Type B pancreatic cell (in vitro differentiated cells): ENCODE data around the gene SUSD6. TPM values are rescaled to one million over a fixed set of nuclear protein-coding genes. Genes with fewer than 3 reads are reported as not detected.
"Not testable (repeated sequence)": the region's sequence is repeated elsewhere in the genome, so short reads cannot be mapped to it uniquely, and the experiment has no call there.

Experiments used
- DNase-seq: peaks from one replicate; pipeline ENCODE4 v3.0.0; 2021; ENCODE audit warnings: mixed read lengths; ENCODE audit not compliant: unreplicated experiment; ENCODE audit errors: extremely low spot score
- H3K27ac Mint-ChIP-seq: 2 replicates; pipeline ENCODE4 v1.8.0; 2021; ENCODE audit warnings: mild to moderate bottlenecking, mixed read lengths
- H3K27me3 Mint-ChIP-seq: 2 replicates; pipeline ENCODE4 v1.8.0; 2021; ENCODE audit warnings: mixed read lengths
- H3K36me3 Mint-ChIP-seq: 2 replicates; pipeline ENCODE4 v1.8.0; 2021; ENCODE audit warnings: mixed read lengths
- H3K4me1 Mint-ChIP-seq: one replicate; pipeline ENCODE4 v1.8.0; 2021; ENCODE audit warnings: mixed read lengths; ENCODE audit not compliant: unreplicated experiment
- H3K4me3 Mint-ChIP-seq: 2 replicates; pipeline ENCODE4 v1.8.0; 2021; ENCODE audit warnings: mild to moderate bottlenecking, mixed read lengths
- H3K9me3 Mint-ChIP-seq: 2 replicates; pipeline ENCODE4 v1.8.0; 2021; ENCODE audit warnings: mixed read lengths
- total RNA-seq: library from RNA; stranded (reverse); gene quantifications from 2 replicates; pipeline ENCODE4 v1.2.1, GENCODE V29; 2021; ENCODE audit warnings: low replicate concordance
- TF ChIP-seq, protein P1 (sequence below): fragments of 200-600 bp; sonication (generic); conservative IDR thresholded peaks from 2 replicates; pipeline ENCODE4 v1.5.0; 2021; ENCODE audit warnings: antibody characterized with exemption, mild to moderate bottlenecking

The SUSD6 gene
- total RNA-seq, 1 donor from 2014 or later, result 31.7 TPM

GRCh38 chr14:69637503-69638031, 26.2 kb downstream of the SUSD6 start:
- Mint-ChIP-seq H3K36me3 (peaks cover 12% of the 10 kb centered on the region), H3K4me3 (peak overlapping the region; percentile 50), H3K27ac (peak overlapping the region; percentile 89), H3K9me3 (peaks cover 15% of the 10 kb centered on the region), H3K4me1 (peaks cover 57% of the 10 kb centered on the region), H3K27me3 (no peaks in the 10 kb centered on the region)
- DNase-seq, result no peak
- TF ChIP-seq, protein P1, sequence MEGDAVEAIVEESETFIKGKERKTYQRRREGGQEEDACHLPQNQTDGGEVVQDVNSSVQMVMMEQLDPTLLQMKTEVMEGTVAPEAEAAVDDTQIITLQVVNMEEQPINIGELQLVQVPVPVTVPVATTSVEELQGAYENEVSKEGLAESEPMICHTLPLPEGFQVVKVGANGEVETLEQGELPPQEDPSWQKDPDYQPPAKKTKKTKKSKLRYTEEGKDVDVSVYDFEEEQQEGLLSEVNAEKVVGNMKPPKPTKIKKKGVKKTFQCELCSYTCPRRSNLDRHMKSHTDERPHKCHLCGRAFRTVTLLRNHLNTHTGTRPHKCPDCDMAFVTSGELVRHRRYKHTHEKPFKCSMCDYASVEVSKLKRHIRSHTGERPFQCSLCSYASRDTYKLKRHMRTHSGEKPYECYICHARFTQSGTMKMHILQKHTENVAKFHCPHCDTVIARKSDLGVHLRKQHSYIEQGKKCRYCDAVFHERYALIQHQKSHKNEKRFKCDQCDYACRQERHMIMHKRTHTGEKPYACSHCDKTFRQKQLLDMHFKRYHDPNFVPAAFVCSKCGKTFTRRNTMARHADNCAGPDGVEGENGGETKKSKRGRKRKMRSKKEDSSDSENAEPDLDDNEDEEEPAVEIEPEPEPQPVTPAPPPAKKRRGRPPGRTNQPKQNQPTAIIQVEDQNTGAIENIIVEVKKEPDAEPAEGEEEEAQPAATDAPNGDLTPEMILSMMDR, result no peak

GRCh38 chr14:69640931-69641330, 29.5 kb downstream of the SUSD6 start:
- peaks cover 38% of the 10 kb centered on the region for H3K4me1 Mint-ChIP-seq
- H3K9me3 Mint-ChIP-seq, result peaks cover 15% of the 10 kb centered on the region
- no peak for DNase-seq
- peaks cover 28% of the 10 kb centered on the region for H3K36me3 Mint-ChIP-seq
- no peak overlapping the region for H3K4me3 Mint-ChIP-seq
- H3K27me3 Mint-ChIP-seq, result no peaks in the 10 kb centered on the region
- H3K27ac Mint-ChIP-seq, result peak overlapping the region; percentile 33
- TF ChIP-seq, protein P1, result no peak

DNA sequence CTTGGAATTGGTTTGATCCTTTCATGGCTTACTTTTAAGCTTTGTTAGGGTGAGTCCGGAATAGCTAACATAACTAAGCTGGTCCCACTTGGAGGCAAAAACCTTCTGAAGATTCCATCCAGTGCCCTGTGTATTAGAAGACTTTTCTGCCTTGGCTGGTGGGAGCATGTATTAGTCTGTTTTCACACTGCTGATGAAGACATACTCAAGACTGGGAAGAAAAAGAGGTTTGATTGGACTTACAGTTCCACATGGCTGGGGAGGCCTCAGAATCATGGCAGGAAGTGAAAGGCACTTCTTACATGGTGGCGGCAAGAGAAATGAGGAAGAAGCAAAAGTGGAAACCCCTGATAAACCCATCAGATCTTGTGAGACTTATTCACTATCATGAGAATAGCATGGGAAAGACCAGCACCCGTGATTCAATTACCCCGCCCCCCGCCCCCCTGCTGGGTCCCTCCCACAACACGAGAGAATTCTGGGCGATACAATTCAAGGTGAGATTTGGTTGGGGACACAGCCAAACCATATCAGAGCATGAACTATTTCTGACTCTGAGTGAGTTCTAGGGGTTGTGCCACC, 30.9 kb downstream of the SUSD6 start:
- H3K4me1 Mint-ChIP-seq, result peaks cover 29% of the 10 kb centered on the region
- not testable (repeated sequence) for H3K4me3 Mint-ChIP-seq, DNase-seq, H3K27me3 Mint-ChIP-seq
- peaks cover 33% of the 10 kb centered on the region for H3K36me3 Mint-ChIP-seq
- H3K9me3 Mint-ChIP-seq, result peaks cover 15% of the 10 kb centered on the region
- H3K27ac Mint-ChIP-seq, result peak overlapping the region; percentile 18

DNA sequence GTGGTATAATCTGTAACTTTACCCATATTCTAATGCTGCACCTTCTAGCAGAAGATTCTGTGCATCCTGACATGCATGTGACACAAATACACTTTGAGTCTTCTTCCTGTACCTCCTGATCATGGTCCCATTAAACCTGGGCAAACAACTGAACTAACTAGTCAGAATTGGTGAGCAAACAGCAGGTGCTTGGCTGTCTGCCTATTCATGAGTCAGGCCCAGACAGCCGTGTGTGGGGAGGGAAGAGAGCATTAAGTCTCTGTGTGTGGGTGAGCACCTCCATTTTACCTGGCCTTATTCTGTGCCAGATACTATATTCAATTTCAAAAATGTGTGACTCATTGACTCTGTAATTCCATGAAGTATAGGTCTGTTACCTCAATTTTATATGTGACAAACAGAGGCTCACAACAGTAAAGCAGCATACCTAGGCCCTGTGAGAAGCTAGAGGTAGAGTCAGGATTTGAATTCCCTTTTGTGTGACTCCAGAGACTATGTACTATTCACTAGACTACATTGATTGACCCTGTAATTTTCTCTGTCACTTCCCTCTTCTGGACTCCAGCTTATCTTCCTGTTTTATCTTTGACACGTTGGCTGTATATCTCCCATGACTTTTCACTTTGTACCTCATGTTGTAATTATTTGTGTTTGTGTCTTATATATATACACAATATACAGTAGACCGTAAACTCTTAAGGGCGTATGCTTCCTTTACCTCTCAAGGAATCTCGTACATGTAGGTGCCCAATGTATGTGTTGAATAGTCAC, 32.2 kb downstream of the SUSD6 start:
- H3K27me3 Mint-ChIP-seq, result no peaks in the 10 kb centered on the region
- DNase-seq, result no peak
- TF ChIP-seq, protein P1, result no peak
- peaks cover 33% of the 10 kb centered on the region for H3K36me3 Mint-ChIP-seq
- peaks cover 27% of the 10 kb centered on the region for H3K4me1 Mint-ChIP-seq
- peaks cover 15% of the 10 kb centered on the region for H3K9me3 Mint-ChIP-seq
- H3K27ac Mint-ChIP-seq, result peak overlapping the region; percentile 17
- H3K4me3 Mint-ChIP-seq, result peak overlapping the region; percentile 26

DNA sequence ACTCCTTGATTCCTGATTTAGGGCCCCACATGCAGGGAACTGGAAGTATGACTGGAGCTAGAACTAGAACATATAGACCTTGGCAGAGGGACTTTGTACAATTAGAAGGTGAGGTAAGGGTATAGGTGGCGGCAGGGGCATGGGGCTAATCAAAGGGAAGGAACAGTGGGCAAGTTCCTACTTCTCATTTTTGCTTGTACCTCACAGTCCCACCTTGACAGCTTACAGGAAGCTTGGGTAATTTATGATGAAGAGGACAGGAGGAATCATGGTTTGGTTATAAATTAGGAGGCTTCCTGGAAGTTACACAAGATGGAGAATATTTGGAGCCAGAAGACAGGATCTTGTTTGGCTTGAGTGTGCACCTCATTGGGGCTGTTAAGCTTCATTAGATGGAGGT, 33.4 kb downstream of the SUSD6 start:
- TF ChIP-seq, protein P1, result no peak
- no peaks in the 10 kb centered on the region for H3K27me3 Mint-ChIP-seq
- peaks cover 15% of the 10 kb centered on the region for H3K9me3 Mint-ChIP-seq
- H3K4me3 Mint-ChIP-seq, result peak overlapping the region; percentile 23
- DNase-seq, result no peak
- H3K36me3 Mint-ChIP-seq, result peaks cover 33% of the 10 kb centered on the region
- H3K27ac Mint-ChIP-seq, result peak overlapping the region; percentile 9
- H3K4me1 Mint-ChIP-seq, result peaks cover 39% of the 10 kb centered on the region

DNA sequence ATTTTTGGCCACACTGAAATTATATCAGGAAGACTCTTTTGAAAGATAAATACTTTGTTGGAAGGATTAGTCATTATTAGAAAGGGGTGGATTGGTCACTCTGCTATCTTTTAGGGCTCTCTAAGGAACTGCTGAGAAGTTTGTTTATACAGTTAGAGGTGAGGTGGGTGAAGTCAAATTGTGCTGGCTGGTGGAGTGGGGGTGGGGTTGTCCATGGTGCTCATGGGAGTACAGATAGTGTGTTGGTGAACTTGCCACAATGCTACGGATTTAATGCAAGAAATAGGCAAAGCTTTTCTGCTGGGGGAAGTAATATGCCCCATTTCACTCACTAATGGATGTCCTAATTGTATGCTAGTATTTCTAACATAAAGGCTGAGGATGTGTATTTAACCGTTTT, 35.8 kb downstream of the SUSD6 start:
- H3K9me3 Mint-ChIP-seq, result peaks cover 2% of the 10 kb centered on the region
- no peak overlapping the region for H3K4me3 Mint-ChIP-seq
- H3K27me3 Mint-ChIP-seq, result no peaks in the 10 kb centered on the region
- peaks cover 22% of the 10 kb centered on the region for H3K36me3 Mint-ChIP-seq
- H3K27ac Mint-ChIP-seq, result peak overlapping the region; percentile 8
- H3K4me1 Mint-ChIP-seq, result peaks cover 61% of the 10 kb centered on the region
- TF ChIP-seq, protein P1, result no peak
- no peak for DNase-seq

- H3K27me3 Mint-ChIP-seq, DNase-seq, H3K9me3 Mint-ChIP-seq, H3K4me3 Mint-ChIP-seq: not testable (repeated sequence)
- peaks cover 62% of the 10 kb centered on the region for H3K4me1 Mint-ChIP-seq
- peak overlapping the region; percentile 8 for H3K27ac Mint-ChIP-seq
- peaks cover 20% of the 10 kb centered on the region for H3K36me3 Mint-ChIP-seq
Observed at GRCh38 chr14:69647642-69648041, 36.2 kb downstream of the SUSD6 start.
